ENCODE data around the gene KLHL3. TPM values are rescaled to one million over a fixed set of nuclear protein-coding genes. Genes with fewer than 3 reads are reported as not detected.

The KLHL3 gene
- total RNA-seq, 1 donor from 2014 or later: 21.1 TPM

- no peak for DNase-seq
These were observed 27.8 kb downstream of the KLHL3 start for GRCh38 chr5:137708062-137708461.

- peak; percentile 80 for DNase-seq
These were observed 29.0 kb downstream of the KLHL3 start for GRCh38 chr5:137706841-137707240.

- no peak for DNase-seq
These were observed 30.8 kb downstream of the KLHL3 start for GRCh38 chr5:137705106-137705505.

GRCh38 chr5:137703565-137703964 is 32.3 kb downstream of the KLHL3 start:
- DNase-seq: no peak

GRCh38 chr5:137700282-137700680 is 35.6 kb downstream of the KLHL3 start:
- DNase-seq: no peak

GRCh38 chr5:137699336-137700281 is 36.3 kb downstream of the KLHL3 start:
- DNase-seq: no peak

GRCh38 chr5:137696481-137696880 is 39.4 kb downstream of the KLHL3 start:
- DNase-seq: peak; percentile 75

GRCh38 chr5:137695651-137696428 is 40.0 kb downstream of the KLHL3 start:
- peak; percentile 89 for DNase-seq

- DNase-seq: no peak
These were observed 41.8 kb downstream of the KLHL3 start for GRCh38 chr5:137693951-137694721.

- no peak for DNase-seq
These were observed 42.5 kb downstream of the KLHL3 start for GRCh38 chr5:137693307-137693950.

GRCh38 chr5:137689306-137689705 is 46.6 kb downstream of the KLHL3 start:
- DNase-seq: no peak

GRCh38 chr5:137688210-137688840 is 47.6 kb downstream of the KLHL3 start:
- DNase-seq: no peak

- peak; percentile 14 for DNase-seq
These were observed 51.1 kb downstream of the KLHL3 start for GRCh38 chr5:137684761-137685160.

- no peak for DNase-seq
These were observed 54.7 kb downstream of the KLHL3 start for GRCh38 chr5:137681191-137681590.

- peak; percentile 42 for DNase-seq
These were observed 56.0 kb downstream of the KLHL3 start for GRCh38 chr5:137679910-137680309.

- DNase-seq: no peak
These were observed 56.7 kb downstream of the KLHL3 start for GRCh38 chr5:137679195-137679594.

- no peak for DNase-seq
These were observed 63.0 kb downstream of the KLHL3 start for GRCh38 chr5:137672881-137673280.

GRCh38 chr5:137672001-137672400 is 63.9 kb downstream of the KLHL3 start:
- DNase-seq: no peak

GRCh38 chr5:137669811-137670210 is 66.1 kb downstream of the KLHL3 start:
- peak; percentile 32 for DNase-seq

GRCh38 chr5:137668637-137669036 is 67.3 kb downstream of the KLHL3 start:
- DNase-seq: no peak

- no peak for DNase-seq
These were observed 68.5 kb downstream of the KLHL3 start for GRCh38 chr5:137667341-137667740.

GRCh38 chr5:137666901-137667300 is 69.0 kb downstream of the KLHL3 start:
- no peak for DNase-seq
